ENCODE results near the gene PRKAR1A. TPM values are rescaled to one million over a fixed set of nuclear protein-coding genes. Genes with fewer than 3 reads are reported as not detected.

The PRKAR1A gene
- total and polyA plus RNA-seq, 4 donors = 55.6 to 118 (median 104) TPM

DNA sequence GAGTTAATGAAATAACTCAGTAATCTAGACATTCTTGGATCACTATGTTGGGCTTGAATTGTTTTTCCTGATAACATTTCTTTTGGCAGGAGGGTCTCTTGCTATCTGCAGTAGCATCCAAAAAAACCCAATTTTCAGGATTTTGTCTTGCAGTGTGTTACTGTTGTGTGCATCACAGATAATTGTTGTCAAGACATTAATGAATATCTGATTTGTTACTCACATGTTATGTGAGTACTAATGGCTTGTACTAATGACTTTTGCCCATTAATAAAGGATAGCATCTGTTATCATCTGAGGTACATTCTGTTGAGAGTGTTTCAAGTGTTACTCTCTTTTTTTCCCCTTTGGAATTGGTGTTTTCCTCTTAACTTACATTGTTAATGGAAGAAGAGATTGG is 10.0 kb downstream of the PRKAR1A start:
- Histone ChIP-seq H3K9me3 (ENCODE audit: control insufficient read depth in 4 of 4, low read length in 3 of 4) (no peaks in the 10 kb centered on the region), H3K36me3 (ENCODE audit: control insufficient read depth in 4 of 4, insufficient read depth in 3 of 4, low read depth in 1 of 4, low read length in 3 of 4) (peaks cover 14 to 53% (median 37%) of the 10 kb centered on the region in 4 donors), H3K27ac (ENCODE audit: low read depth in 1 of 2, low read length in 2 of 2) (no peak overlapping the region), H3K4me1 (ENCODE audit: control insufficient read depth in 4 of 4, insufficient read depth in 4 of 4, low read length in 3 of 4) (peaks cover 2 to 20% (median 11%) of the 10 kb centered on the region in 4 donors), H3K27me3 (ENCODE audit: control insufficient read depth in 4 of 4, insufficient read depth in 4 of 4, low read length in 3 of 4) (no peaks in the 10 kb centered on the region), H3K4me3 (ENCODE audit: low read depth in 1 of 3, low read length in 3 of 3) (no peak overlapping the region), H3K9ac (ENCODE audit: low read depth in 1 of 2, low read length in 2 of 2) (no peak overlapping the region)
- DNase-seq (ENCODE audit: low spot score) = no peak
- TF ChIP-seq GABPA (IDR thresholded peaks at IDR 0.05 in 1 of 2, conservative IDR thresholded peaks at IDR 0.05 in 1 of 2) (no peak), EGR1 (IDR thresholded peaks at IDR 0.05; ENCODE audit: low read depth in 2 of 2) (no peak), CTCF (IDR thresholded peaks at IDR 0.05; ENCODE audit: low read depth, low read length, missing input control) (no peak), FOXA1 (IDR thresholded peaks at IDR 0.05) (no peak), RXRA (IDR thresholded peaks at IDR 0.05) (no peak), RAD21 (IDR thresholded peaks at IDR 0.05) (no peak)
- TF ChIP-seq, protein P1, sequence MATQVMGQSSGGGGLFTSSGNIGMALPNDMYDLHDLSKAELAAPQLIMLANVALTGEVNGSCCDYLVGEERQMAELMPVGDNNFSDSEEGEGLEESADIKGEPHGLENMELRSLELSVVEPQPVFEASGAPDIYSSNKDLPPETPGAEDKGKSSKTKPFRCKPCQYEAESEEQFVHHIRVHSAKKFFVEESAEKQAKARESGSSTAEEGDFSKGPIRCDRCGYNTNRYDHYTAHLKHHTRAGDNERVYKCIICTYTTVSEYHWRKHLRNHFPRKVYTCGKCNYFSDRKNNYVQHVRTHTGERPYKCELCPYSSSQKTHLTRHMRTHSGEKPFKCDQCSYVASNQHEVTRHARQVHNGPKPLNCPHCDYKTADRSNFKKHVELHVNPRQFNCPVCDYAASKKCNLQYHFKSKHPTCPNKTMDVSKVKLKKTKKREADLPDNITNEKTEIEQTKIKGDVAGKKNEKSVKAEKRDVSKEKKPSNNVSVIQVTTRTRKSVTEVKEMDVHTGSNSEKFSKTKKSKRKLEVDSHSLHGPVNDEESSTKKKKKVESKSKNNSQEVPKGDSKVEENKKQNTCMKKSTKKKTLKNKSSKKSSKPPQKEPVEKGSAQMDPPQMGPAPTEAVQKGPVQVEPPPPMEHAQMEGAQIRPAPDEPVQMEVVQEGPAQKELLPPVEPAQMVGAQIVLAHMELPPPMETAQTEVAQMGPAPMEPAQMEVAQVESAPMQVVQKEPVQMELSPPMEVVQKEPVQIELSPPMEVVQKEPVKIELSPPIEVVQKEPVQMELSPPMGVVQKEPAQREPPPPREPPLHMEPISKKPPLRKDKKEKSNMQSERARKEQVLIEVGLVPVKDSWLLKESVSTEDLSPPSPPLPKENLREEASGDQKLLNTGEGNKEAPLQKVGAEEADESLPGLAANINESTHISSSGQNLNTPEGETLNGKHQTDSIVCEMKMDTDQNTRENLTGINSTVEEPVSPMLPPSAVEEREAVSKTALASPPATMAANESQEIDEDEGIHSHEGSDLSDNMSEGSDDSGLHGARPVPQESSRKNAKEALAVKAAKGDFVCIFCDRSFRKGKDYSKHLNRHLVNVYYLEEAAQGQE (IDR thresholded peaks at IDR 0.05) = no peak

DNA sequence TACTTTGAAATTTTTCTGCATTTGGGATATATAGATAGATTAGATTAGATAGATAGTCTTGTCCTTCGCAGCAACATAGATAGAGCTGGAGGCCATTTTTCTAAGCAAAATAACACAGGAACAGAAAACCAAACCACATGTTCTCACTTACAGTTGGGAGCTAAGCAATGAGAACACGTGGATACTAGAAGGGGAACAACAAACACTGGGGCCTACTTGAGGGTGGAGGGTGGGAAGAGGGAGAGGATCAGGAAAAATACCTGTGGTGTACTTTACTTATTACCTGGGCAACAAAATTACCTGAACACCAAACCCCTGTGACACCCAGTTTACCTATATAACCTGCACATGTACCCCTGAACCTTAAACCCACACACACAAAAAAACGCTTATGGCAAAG is 14.3 kb downstream of the PRKAR1A start:
- peaks cover 3 to 24% (median 20%) of the 10 kb centered on the region in 4 donors for H3K4me1 ChIP-seq (ENCODE audit: control insufficient read depth in 4 of 4, insufficient read depth in 4 of 4, low read length in 3 of 4)
- no peak overlapping the region for H3K4me3 ChIP-seq (ENCODE audit: low read depth in 1 of 3, low read length in 3 of 3)
- no peaks in the 10 kb centered on the region for H3K27me3 ChIP-seq (ENCODE audit: control insufficient read depth in 4 of 4, insufficient read depth in 4 of 4, low read length in 3 of 4)
- peaks cover 13 to 64% (median 54%) of the 10 kb centered on the region in 4 donors for H3K36me3 ChIP-seq (ENCODE audit: control insufficient read depth in 4 of 4, insufficient read depth in 3 of 4, low read depth in 1 of 4, low read length in 3 of 4)
- peak overlapping the region; percentile 16 to 51 for H3K27ac ChIP-seq (ENCODE audit: low read depth in 1 of 2, low read length in 2 of 2)
- no peak for DNase-seq (ENCODE audit: low spot score)
- no peaks in the 10 kb centered on the region for H3K9me3 ChIP-seq (ENCODE audit: control insufficient read depth in 4 of 4, low read length in 3 of 4)
- TF ChIP-seq CTCF (IDR thresholded peaks at IDR 0.05; ENCODE audit: low read depth, low read length, missing input control) = no peak
- TF ChIP-seq GABPA (IDR thresholded peaks at IDR 0.05 in 1 of 2, conservative IDR thresholded peaks at IDR 0.05 in 1 of 2) = no peak
- TF ChIP-seq, protein P2, sequence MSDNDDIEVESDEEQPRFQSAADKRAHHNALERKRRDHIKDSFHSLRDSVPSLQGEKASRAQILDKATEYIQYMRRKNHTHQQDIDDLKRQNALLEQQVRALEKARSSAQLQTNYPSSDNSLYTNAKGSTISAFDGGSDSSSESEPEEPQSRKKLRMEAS (IDR thresholded peaks at IDR 0.05) = no peak
- TF ChIP-seq JUND (IDR thresholded peaks at IDR 0.05) = no peak
- no peak for TF ChIP-seq EGR1 (IDR thresholded peaks at IDR 0.05; ENCODE audit: low read depth in 2 of 2)
- TF ChIP-seq SP1 (IDR thresholded peaks at IDR 0.05) = no peak
- TF ChIP-seq HNF4G (IDR thresholded peaks at IDR 0.05) = no peak
- TF ChIP-seq HNF4A (conservative IDR thresholded peaks at IDR 0.05) = no peak
- H3K9ac ChIP-seq (ENCODE audit: low read depth in 1 of 2, low read length in 2 of 2) = no peak overlapping the region
- 77% methylated on average over 3 of the region's 3 CpGs for WGBS
